HG02970 (cell line): ENCODE results near the gene NOMO2.
"Not testable (repeated sequence)": the region's sequence is repeated elsewhere in the genome, so short reads cannot be mapped to it uniquely, and the experiment has no call there.

Experiments
- ATAC-seq: cut with Tn5 transposase; IDR thresholded peaks from one replicate; pipeline ENCODE4 v1.9.1; 2021; ENCODE audit warnings: mild to moderate bottlenecking, moderate library complexity, moderate number of reproducible peaks; ENCODE audit not compliant: unreplicated experiment, low FRiP score

The NOMO2 gene

DNA sequence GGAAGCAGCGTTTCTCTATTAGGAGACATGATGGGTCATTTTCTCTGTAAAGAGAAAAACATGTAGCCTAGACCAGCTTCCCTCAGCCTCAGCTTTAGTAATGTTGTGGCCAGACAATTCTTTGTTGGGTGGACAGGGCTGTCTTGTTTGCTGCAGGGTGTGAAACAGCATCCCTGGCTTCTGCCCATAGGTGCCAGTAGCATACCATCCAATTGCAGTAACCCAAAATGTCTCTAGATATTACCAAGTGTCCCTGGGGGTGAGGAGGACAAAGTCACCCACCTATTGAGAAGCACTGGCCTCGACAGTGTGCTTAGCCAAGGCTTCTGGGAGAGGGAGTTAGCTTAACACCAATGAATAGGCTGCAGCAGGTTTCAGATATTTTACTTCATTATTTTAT lies 14.0 kb upstream of the NOMO2 start:
- not testable (repeated sequence) for ATAC-seq

DNA sequence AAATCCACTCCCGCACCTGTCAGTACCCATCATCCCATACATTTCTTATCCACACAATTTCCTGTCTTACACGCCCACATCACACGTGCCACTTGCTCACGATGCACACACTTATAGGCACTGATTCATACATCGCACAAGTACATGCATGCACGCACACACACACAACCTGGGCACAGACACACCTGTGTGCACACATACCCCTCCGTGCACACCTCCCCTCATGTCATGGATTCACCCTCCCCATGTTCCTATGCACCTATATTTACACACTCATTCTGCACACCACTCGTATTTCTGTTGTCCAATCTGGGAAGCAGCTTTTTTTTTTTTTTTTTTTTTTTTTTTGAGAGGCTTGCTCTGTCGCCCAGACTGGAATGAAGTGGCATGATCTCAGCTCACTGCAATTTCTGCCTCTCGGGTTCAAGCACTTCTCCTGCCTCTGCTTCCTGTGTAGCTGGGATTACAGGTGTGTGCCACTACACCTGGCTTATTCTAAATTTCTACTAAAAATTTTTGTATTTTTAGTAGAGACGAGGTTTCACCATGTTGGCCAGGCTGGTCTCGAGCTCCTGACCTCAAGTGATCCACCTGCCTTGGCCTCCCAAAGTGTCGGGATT lies 13.5 kb upstream of the NOMO2 start:
- ATAC-seq: not testable (repeated sequence)

DNA sequence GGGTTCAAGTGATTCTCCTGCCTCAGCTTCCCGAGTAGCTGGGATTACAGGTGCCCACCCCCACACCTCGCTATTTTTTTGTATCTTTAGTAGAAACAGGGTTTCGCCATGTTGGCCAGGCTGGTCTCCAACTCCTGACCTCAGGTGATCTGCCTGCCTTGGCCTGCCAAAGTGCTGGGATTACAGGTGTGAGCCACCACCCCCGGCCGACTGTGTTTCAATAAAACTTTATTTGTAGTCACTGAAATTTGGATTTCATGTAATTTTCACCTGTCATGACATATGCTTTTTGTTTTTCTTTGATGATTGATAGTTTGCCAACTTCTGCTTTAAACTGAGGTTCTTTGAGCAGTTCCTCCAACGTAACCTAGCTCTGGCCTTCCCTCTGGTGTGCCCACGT lies 12.0 kb upstream of the NOMO2 start:
- not testable (repeated sequence) for ATAC-seq

DNA sequence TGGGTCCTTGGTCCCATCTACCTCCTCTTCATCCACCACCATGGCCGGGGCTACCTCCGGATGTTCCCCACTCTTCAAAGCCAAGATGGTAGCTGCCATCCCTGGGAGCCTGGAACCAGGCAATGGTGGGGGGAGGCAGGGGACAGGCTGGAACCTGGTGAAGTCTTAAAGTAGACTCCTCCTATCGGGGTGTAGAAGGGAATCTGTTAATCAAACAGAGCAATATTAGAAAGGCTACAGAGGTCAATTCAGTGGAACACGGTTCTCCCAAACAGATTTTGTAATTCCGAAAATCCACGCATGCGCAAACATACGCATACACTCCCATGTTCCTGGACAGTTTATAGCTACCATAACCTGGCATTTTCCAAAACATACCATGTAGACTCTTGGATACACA lies 11.1 kb upstream of the NOMO2 start:
- ATAC-seq: not testable (repeated sequence)

DNA sequence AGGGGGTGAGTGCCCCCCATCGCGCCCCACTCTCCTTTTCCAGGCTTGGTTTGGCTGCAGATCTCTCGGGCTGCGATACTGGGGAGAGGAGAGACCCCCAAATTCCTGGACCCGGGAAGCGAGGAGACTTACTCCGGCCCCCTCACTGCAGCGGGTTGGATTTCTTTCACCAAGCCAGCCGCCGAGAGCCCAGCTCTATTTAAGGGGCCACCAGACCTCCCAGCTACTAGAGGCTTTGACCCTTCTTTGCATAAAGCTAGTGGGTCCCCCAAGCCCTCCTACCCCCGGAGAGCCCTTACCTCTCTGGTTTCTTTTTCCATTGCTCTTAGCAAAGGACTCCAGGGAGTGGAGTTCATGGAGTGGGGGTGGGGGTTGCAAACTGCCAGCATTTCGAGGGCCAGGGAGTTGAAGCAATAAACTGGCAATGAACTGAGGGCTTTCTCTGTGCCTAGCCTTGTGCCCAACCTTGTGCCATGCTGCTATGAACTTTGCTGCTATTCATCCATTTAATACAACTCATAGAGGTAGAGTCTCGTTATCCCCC lies 9.5 kb upstream of the NOMO2 start:
- not testable (repeated sequence) for ATAC-seq

DNA sequence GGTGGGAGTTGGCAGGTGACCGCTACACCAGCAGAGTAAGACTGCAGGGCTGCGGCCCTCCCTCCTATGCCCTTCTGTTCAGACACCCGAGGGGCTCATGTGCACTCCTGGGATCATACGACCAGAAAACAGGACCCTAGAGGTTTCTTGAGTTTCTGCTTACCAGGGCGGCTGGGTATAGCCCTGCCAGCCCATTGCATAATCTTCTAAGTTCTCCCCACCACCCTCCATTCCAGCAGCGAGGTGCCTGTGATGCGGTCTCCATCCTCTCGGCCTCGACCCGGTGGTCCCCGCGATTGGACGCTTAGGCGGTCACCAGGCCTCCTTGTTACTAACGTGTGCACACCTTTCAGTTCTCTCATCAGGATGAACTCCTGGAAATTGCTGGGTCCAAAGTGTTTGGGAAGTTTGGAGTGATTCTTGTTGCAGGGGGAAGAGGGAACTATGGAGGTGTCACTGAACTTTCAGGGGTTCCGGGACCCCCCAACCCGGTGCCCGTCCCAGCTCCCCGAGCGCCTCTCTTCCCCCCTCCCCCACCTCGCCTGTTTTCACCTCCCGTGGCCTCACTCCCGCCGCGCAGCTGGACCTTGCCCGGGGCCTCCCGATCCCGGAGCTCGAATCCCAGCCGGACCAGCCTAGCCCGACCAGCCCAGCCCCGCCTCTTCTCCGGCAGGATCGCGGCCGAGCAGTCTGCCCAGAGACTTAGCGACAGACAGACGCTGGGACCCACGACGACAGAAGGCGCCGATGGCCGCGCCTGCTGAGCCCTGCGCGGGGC lies 8.8 kb upstream of the NOMO2 start:
- ATAC-seq: not testable (repeated sequence)

DNA sequence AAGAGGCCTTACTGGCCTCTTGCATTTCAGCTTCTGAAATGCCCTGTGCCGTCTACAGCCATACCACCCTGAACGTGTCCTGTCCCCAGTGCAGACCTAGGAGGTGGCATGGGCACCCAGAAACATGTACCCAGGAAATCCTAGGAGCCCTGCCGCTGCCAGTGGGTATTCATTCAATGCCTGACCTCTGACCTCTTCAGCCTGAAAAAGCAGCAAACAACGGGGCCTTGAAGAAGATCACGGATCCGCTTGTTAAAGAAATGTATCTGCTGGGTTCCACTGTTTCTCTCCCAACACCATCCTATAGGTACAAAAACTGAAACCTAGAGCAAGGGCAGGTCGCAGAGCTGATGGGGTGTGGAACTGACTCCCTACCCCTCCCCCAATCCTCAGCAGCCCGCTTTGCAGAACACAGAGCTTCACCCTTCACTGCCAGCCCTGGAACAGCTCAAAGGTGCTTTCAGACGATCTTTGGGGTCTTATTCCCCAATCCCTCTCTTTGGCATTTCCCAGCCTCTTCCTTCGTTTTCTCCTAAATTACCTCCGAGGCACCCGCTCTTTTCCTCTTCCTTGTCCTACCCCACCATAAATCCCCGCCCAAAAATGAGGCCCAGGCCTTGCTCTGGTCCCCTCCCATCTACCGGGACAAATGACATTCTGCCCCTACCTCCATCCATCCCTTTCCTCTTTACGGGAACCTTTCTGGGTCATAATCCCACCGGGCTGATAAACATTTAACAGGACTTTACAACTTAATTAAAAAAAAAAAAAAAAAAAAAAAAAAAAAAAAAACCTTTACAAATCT lies 1.3 kb downstream of the NOMO2 start:
- ATAC-seq: not testable (repeated sequence)

DNA sequence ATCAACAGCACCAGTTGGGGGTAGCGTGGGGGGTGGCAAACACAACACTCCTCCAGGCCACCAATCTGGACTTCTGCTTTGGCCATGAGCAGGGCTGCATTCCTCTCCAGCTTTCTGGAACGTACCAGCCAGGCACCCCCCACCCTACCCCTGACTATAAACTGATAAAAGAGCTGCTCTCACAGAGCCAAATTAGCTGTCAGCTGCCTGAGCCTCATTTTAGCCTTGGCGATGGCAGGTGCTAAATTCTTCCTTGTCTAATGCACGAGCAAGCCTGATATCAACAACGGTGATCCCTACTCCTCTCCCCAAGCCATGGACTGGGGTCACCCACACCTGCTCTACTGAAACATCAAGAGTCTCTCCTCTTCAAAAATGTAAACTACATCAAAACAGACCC lies 8.2 kb downstream of the NOMO2 start:
- ATAC-seq: not testable (repeated sequence)

DNA sequence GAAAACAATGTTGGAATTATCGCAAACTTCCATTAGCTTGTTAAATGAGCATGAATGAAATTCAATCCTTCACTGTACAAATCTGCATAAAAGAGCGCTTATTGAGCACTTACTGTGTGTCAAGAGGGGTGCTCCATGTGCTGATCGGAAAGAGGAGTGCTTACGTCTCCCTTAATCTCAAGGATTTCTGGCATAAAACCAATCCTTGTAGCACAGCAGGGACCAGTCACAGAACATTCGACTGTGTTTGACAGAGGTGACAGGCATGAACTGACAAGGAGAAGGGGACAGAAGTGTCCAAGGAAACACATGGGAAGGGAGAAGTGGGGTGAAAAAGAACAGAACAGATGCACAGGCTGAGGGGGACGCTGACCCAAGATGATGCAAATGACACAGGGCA lies 14.5 kb downstream of the NOMO2 start:
- ATAC-seq: not testable (repeated sequence)

DNA sequence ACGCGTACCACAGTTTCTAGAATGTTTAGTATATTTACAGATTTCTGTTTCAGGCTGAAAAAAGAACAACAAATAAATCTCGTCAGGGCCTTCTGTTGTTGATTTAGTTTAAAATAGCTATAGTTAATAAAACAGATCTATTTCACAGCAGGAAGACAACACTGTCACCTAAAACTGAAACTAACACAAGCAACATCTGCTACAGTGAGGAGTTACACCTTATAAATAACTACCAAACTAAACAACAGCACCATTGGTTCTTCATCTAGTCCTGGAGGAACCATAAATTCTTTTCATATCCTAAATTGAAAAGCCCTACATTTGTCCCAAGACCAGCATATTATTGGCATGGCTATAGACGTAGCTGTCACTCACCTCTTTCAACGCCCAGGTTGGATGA lies 15.0 kb downstream of the NOMO2 start:
- ATAC-seq: not testable (repeated sequence)

DNA sequence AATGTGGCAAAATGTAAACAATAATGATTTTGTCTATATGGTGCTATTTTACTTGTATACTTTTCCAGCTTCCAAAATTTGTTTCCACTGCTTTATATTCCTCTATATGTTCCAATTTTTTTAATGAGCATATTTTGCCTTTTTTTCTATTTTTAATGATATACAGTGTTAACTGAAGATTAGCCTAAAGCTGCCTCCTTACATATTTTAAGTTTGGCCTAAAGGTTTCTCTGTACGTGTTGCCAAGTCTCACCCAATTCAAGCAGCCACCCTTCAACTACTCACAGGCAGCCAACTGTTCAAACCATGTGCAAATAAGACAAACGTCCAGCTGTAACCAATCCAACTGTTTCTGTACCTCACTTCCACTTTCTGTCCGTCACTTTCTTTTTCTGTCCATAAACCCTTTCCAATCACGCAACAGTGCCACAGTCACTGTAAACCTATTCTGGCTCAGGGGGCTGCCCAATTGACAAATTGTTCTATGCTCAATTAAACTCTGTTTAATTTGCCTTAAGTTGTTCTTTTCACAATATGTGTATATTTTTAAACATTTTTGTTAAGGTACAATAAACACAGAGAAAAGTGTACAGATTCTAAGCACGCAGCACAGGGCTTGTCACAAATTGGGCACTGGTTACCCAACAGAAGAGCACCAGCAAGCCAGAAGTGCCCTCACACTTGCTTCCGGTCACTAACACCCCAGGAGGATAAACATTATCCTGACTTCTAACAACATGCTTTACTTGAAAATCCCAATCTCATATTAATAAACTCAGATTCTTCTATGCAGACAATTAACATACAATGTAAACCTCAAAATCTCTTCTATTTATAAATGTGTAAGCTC lies 17.4 kb downstream of the NOMO2 start:
- ATAC-seq: not testable (repeated sequence)

DNA sequence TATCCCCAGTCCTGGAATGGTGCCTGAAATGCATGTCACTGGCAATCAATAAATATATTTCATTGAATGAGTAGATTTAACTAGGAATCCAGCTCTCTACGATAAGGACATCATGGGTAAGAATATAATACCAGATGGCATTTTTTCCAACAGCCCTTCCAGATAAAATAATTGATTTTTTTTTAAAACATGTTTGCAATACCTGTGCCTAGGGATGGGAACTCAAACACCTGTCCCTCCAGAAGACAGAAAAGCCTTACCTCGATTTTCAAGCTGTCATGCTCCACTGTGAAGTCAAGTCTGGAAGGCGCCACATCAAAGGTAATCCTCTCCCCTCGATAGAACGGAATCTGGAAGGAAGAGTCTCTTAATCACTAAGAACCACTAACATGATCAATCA lies 20.0 kb downstream of the NOMO2 start:
- ATAC-seq: not testable (repeated sequence)

DNA sequence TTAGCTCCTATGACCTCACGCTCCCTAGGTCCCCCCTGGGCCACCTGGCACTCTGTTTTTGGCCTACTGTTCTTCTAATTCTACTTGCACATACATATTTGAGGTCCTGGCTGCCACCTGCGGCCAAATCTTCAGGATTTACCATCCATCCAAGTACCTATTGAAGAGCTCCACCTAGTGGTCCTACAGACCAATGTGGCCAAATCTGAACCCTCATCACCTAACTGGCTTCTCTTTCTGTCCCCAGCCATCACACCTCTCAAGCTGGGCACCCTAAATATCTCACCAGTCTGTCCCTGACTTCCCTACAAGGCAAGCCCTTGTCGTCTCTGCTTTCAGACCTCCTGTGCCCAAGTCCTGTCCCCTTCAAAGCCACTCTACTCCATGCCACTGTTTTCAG lies 24.9 kb downstream of the NOMO2 start:
- not testable (repeated sequence) for ATAC-seq

DNA sequence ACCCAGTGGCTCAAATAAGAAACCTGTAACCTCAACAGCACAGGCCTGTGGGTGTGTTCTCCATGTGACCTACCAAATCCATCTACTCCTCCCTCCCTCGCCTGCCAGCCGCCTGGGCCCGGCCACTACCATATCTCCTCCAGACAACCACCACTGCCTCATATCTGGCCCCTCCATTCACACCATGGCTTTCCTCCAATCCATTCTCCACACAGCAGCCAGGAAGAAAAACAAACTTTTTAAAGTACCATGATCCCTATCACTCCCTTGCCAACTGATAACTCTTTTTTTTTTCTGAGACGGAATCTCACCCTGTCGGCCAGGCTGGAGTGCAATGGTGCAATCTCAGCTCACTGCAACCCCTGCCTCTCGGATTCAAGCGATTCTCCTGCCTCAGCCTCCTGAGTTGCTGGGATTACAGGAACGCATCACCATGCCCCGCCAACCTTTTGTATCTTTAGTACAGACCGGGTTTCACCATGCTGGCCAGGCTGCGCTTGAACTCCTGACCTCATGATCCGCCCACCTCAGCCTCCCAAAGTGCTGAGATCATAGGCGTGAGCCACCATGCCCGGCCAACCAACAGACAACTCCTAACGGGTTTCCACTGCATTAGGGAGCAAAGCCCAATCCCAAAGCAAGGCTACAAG lies 26.3 kb downstream of the NOMO2 start:
- ATAC-seq: not testable (repeated sequence)

DNA sequence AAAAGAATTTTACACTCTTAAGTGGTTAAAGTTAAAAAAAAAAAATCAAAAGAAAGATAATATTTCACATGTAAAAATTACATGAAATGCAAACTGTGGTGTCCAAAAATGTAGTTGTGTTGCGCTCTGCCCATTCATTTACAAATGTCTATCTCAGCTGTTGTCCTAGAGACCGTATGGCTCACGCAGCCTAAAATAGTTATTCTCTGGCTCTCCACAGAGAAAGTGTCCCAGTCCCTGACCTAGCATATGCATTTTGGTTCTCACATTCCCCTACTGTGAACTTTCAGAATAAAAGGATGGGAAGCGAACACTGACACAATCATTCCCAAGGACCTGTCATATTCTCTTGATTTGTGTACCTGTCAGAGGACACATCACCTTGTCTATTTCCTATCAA lies 27.6 kb downstream of the NOMO2 start:
- not testable (repeated sequence) for ATAC-seq

DNA sequence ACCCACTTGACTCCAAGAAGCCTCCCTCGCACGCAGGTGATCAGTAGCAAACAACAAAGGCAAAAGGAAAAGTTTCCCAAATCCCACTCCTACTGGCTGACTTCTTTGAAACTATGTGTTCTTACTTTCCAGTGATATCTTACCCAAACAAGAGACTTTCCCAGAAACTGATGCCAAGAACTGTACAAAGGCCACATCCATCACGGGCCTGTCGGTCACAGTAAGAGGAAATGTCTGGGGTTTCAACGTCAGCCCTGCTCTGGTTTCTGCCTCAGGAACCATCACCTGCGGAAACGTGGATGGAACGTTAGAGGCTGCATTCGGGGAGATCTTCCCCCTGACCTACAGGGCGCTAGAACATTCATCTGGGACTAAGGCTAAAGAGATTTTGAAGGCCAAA lies 30.6 kb downstream of the NOMO2 start:
- not testable (repeated sequence) for ATAC-seq

DNA sequence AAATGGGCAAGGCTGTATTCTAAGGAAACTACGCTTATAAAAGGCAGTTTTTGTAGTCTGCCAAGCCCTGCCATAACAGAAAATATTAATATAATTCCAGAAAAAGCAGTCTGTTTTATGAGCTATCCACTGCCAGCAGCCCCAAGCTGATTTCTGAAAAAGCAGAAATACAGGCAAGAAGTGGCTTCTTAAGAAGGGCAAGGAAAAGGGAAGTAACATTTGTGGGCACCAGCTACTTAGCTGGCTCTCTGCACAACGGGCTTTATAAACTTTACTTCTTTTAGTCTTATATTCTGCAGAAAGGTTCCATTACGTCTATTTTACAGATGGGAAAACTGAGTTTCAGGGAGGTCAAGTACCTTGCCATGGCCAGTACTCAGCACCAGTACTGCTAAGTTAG lies 31.6 kb downstream of the NOMO2 start:
- not testable (repeated sequence) for ATAC-seq

DNA sequence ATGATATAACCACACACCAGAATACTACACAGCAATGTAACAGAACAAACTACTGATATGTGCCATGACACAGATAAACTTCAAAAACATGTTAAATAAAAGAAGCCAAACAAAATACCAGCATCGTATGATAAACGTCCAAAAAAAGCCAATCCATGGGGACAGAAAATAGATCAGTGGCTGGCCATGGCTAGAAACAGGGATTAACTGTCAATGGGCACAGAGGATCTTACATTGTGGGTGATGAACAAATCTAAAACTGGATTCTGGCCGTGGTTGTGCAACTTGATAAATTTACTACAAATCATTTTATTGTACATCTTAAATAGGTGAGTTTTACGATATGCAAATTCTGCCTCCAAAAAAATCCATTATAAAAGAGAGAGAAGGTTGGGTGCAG lies 35.4 kb downstream of the NOMO2 start:
- ATAC-seq: not testable (repeated sequence)

DNA sequence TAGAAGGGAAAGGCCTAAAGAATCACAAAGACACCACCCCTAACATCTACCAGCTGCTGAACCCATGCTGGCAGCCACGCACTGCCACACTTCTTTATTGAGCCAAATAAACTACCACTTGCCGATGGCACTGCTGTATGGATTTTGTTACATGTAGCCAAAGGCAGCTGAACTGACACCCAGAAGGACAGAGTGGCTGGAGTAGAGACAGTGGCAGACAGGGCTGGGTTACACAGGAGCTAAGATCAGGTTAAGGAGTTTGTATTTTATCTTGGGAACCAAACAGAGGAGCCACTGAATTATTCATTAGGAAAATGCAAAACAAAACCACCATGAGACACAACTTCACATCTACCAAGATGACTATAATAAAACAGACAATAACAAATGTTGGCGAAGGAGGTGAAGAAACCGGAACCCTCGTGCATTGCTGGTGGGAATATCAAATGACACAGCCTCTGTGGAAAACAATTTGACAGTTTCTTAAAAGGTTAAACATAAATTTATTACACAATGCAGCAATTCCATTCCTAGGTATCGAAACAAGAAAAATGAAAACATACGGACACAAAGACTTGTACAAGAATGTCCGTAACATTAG lies 35.9 kb downstream of the NOMO2 start:
- not testable (repeated sequence) for ATAC-seq
